Body of pancreas (tissue), 4 donors: ENCODE data around the gene LRRC8A. TPM values are rescaled to one million over a fixed set of nuclear protein-coding genes. Genes with fewer than 3 reads are reported as not detected.

ENCODE experiments used
- ATAC-seq: fragments of 150-250 bp; one replicate; pipeline ENCODE4 v1.9.1; 2016
- DNase-seq, 4 donors: peaks; one replicate each; pipeline ENCODE4 v3.0.0-alpha.2; 2019
- H3K27ac ChIP-seq, 4 donors: fragments of 200-600 bp; sonication (generic); 1 replicate in 3 of 4; 2 replicates in 1 of 4; pipeline versions ENCODE4 v1.5.1 to v1.6.1; 2016 to 2019; ENCODE audit warnings: mild to moderate bottlenecking in 1 of 4, mixed read lengths in 1 of 4, moderate library complexity in 1 of 4
- H3K27me3 ChIP-seq, 2 donors: fragments of 200-600 bp; sonication (generic); one replicate each; pipeline ENCODE4 v1.6.0; 2016; ENCODE audit warnings: mild to moderate bottlenecking in 1 of 2
- H3K36me3 ChIP-seq, 2 donors: fragments of 200-600 bp; sonication (generic); replicated peaks in 1 of 2; 2 replicates each; pipeline ENCODE4 v1.5.1; 2016; ENCODE audit warnings: low read depth in 2 of 2; ENCODE audit not compliant: insufficient read depth in 1 of 2
- H3K4me1 ChIP-seq: fragments of 200-600 bp; sonication (generic); one replicate; pipeline ENCODE4 v1.6.0; 2016
- H3K4me3 ChIP-seq, 2 donors: fragments of 200-600 bp; sonication (generic); 1 replicate in 1 of 2; 2 replicates in 1 of 2; pipeline ENCODE4 v1.5.1; 2016 to 2019
- H3K9me3 ChIP-seq, 3 donors: fragments of 200-600 bp; sonication (generic); 1 replicate in 2 of 3; 2 replicates in 1 of 3; pipeline ENCODE4 v1.5.1; 2016
- CTCF ChIP-seq, 7 experiments: fragments of 450-650 bp in 4 of 7; fragments of 200-600 bp in 3 of 7; sonication (generic) in 3 of 7; IDR thresholded peaks; one replicate each; pipeline ENCODE4 v1.5.1; 2016 to 2019; ENCODE audit warnings: antibody characterized with exemption in 7 of 7
- POLR2A ChIP-seq, 3 donors: fragments of 450-650 bp; IDR thresholded peaks; one replicate each; pipeline ENCODE4 v1.6.1; 2016; ENCODE audit warnings: antibody characterized with exemption in 3 of 3, mild to moderate bottlenecking in 2 of 3
- WGBS, 2 donors: methylation state at CpG; one replicate each; pipeline ENCODE4 v1.1.5; 2017; 5-methylcytosine and 5-hydroxymethylcytosine counted together
- intact Hi-C: fragments of 100-400 bp; cut with DNase I; formaldehyde crosslinking; loops from one replicate; pipeline ENCODE4 v1.15.1; 2023
- total RNA-seq, 2 donors: library from RNA; depleted of rRNA; stranded (reverse); fragments of >200 nt; gene quantifications; one replicate each; pipeline ENCODE4 v1.1.0, GENCODE V29; 2016

LRRC8A gene
- total RNA-seq, 2 donors from 2014 or later, result 21.0 to 23.7 TPM

GRCh38 chr9:128913995-128914772 lies 32.3 kb downstream of the LRRC8A start:
- intact Hi-C loops, result no loop called here

GRCh38 chr9:128916204-128916603 lies 34.3 kb downstream of the LRRC8A start:
- no peak for TF ChIP-seq CTCF (IDR thresholded peaks at IDR 0.05)
- peak; percentile 30 to 51 (median 46) for TF ChIP-seq POLR2A (IDR thresholded peaks at IDR 0.05)
- H3K4me1 ChIP-seq, result peaks cover 93% of the 10 kb centered on the region
- DNase-seq, result peak; percentile 54 to 73 (median 68)
- H3K27ac ChIP-seq, result peak overlapping the region; percentile 89 to 95 (median 92)
- WGBS, 2 donors, result 45% methylated on average over 16 of the region's 18 CpGs; no CpG with 5 or more reads in 1 of the 2 donors
- H3K36me3 ChIP-seq, result no peaks in the 10 kb centered on the region
- peak overlapping the region; percentile 13 to 18 for H3K4me3 ChIP-seq
- no peaks in the 10 kb centered on the region for H3K27me3 ChIP-seq
- ATAC-seq, result peak; percentile 26
- intact Hi-C loops, result no loop called here
- no peaks in the 10 kb centered on the region for H3K9me3 ChIP-seq

More at GRCh38 chr9:128913995-128914772, 32.3 kb downstream of the LRRC8A start:
- H3K4me1 ChIP-seq, result peaks cover 80% of the 10 kb centered on the region
- H3K9me3 ChIP-seq, result no peaks in the 10 kb centered on the region
- H3K27me3 ChIP-seq, result no peaks in the 10 kb centered on the region
- no peak for ATAC-seq
- 71 to 72% methylated on average over 12 to 22 of the region's 23 CpGs for WGBS, 2 donors
- no peaks in the 10 kb centered on the region for H3K36me3 ChIP-seq
- TF ChIP-seq CTCF (IDR thresholded peaks at IDR 0.05) (no peak), POLR2A (IDR thresholded peaks at IDR 0.05) (no peak)
- H3K4me3 ChIP-seq, result no peak overlapping the region
- no peak for DNase-seq
- peak overlapping the region in 3 of 4 donors; percentile 28 to 95 (median 89) for H3K27ac ChIP-seq

GRCh38 chr9:128916745-128917144 lies 34.8 kb downstream of the LRRC8A start:
- no peak for DNase-seq
- H3K4me3 ChIP-seq, result peak overlapping the region in 1 of 2 donors; percentile 18

GRCh38 chr9:128917151-128917849 lies 35.4 kb downstream of the LRRC8A start:
- Histone ChIP-seq H3K27me3 (no peaks in the 10 kb centered on the region), H3K4me3 (no peak overlapping the region), H3K4me1 (peaks cover 91% of the 10 kb centered on the region), H3K36me3 (no peaks in the 10 kb centered on the region), H3K27ac (peak overlapping the region; percentile 59 to 95 (median 92)), H3K9me3 (no peaks in the 10 kb centered on the region)
- intact Hi-C loops, result no loop called here
- ATAC-seq (peak; percentile 80), DNase-seq (peak; percentile 94 to 95 (median 94))
- TF ChIP-seq CTCF (IDR thresholded peaks at IDR 0.05) (no peak), POLR2A (IDR thresholded peaks at IDR 0.05) (peak; percentile 38 to 89 (median 81))
- WGBS, 2 donors, result 36 to 42% methylated on average over 19 to 26 of the region's 26 CpGs

More at GRCh38 chr9:128916745-128917144, 34.8 kb downstream of the LRRC8A start:
- 60 to 69% methylated on average over 11 of the region's 11 CpGs for WGBS, 2 donors
- Histone ChIP-seq H3K4me1 (peaks cover 93% of the 10 kb centered on the region), H3K27ac (peak overlapping the region; percentile 89 to 95 (median 92)), H3K9me3 (no peaks in the 10 kb centered on the region), H3K27me3 (no peaks in the 10 kb centered on the region), H3K36me3 (no peaks in the 10 kb centered on the region)
- intact Hi-C loops, result no loop called here
- TF ChIP-seq CTCF (IDR thresholded peaks at IDR 0.05) (no peak), POLR2A (IDR thresholded peaks at IDR 0.05) (no peak)
- ATAC-seq, result peak; percentile 4
